Bladder microvascular endothelial cell (primary cell): ENCODE data around the gene CCDC154. TPM values are rescaled to one million over a fixed set of nuclear protein-coding genes. Genes with fewer than 3 reads are reported as not detected.

Experiments used
- total RNA-seq: library from RNA; depleted of rRNA; stranded (reverse); fragments of >200 nt; gene quantifications from 2 replicates; pipeline ENCODE4 v1.2.3, GENCODE V29; 2014

CCDC154 gene, protein sequence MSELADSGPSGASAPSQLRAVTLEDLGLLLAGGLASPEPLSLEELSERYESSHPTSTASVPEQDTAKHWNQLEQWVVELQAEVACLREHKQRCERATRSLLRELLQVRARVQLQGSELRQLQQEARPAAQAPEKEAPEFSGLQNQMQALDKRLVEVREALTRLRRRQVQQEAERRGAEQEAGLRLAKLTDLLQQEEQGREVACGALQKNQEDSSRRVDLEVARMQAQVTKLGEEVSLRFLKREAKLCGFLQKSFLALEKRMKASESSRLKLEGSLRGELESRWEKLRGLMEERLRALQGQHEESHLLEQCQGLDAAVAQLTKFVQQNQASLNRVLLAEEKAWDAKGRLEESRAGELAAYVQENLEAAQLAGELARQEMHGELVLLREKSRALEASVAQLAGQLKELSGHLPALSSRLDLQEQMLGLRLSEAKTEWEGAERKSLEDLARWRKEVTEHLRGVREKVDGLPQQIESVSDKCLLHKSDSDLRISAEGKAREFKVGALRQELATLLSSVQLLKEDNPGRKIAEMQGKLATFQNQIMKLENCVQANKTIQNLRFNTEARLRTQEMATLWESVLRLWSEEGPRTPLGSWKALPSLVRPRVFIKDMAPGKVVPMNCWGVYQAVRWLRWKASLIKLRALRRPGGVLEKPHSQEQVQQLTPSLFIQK
- under 0.01 and 0.25 TPM in 2 replicates for total RNA-seq

DNA sequence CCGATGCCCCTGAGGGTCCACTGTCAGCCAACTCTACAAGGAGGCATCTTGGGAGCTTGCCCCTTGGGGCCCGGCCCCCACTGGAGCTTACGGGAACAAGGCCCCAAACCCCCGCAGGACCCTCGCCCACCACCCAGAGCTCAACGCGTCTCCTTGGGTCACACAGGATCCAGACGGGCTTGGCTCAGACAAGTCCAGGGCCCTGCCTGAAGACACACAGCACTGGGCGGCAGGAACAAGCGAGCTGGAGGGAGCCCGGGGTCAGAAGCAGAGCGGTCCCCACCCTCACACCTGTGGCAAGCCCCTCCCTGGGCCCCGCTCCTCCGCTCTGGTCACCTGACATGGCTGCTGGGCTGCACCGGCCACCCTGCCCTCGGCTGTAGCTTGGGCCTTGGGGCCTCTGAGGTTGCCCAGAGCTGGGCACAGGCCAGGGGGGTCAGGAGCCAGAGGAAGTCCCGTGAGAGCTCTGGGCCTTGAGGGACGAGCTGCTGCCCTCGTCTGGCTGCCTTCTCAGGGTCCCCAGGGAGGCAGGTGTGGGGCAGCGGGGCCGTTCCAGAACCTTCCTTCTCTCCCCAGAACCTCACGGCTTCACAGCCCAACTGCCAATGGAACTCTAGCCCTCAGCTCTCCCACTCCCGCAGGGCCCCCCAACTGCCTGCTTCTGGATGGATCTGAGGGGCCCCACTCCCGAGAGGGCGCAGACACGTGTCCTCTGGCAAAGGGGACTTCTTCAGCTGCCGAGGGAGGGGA lies at the start of gene CCDC154:
Gene CCDC154 (minus strand): TSS at position 577 of the 750 bp plus-strand sequence. CDS start 234 bp downstream, at position 343.

DNA sequence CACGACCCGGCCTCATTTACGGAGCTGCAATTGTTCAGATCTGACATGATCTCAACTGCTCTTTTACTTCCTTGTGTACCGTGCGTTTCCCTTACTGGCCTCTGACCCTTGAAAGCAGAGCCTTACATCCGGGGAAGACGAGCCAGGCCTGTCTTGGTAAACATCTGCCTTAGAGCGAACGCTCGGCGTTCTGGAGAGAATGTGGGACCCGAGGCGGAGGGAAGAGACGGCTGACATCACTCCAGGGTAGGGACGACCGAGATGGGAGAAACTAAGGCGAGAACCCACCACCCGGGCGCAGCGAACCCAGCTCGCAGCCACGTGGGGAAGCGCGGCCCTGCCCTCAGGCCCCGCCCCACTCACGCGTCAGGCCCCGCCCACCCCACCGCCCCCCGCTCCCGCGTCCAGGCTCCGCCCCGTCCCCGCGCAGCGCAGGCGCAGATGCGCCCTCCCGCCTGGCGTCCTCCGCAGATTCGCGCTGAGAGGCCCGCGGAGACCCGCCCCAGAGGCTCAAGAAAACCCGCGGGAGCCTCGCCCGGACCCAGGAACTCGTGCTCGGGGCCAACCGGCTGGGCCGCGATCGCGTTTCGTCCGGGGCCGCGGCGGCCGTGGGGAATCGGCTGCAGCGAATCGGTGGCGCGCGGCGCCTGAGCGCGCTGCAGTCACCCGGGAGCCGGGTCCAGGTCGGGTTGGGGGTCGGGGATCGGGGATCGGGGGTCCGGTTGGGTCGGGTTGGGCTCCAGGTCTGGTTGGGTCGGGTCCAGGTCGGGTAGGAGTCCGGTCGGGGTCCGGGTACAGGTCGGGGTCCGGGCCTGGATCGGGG lies 48.8 kb upstream of the CCDC154 start, which contains the start of gene TELO2:
Gene TELO2 (plus strand): TSS at position 438 of the 823 bp plus-strand sequence. CDS start 922 bp downstream, outside the sequence.

DNA sequence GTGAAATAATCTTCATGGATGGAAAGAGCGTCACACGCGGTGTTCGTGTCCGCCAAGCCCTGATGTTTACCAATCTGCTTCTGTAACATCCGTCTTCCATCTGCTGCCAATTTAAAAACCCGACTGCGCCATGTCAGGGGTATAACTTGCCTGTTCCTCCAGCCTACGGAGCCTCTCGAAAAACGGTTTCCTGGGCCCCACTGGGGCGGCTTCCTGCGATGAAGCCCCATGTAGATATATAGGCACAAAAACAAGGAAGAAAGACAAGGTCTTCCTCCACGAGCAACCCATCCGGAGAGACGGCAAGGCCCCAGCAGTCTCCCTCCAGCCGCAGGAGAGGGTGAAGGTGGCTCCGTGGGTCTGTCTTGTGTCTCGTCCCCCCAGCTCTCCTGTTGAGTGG lies 44.3 kb upstream of the CCDC154 start, which contains the start of gene PTX4:
Gene PTX4 (minus strand): TSS at position 326 of the 400 bp plus-strand sequence. CDS start 35 bp downstream, at position 291.

GRCh38 chr16:1474796-1475551 lies 30.6 kb upstream of the CCDC154 start, which contains the start of gene CLCN7:
Gene CLCN7 (minus strand): TSS chr16:1475028. CDS start chr16:1474974, 54 bp downstream.

DNA sequence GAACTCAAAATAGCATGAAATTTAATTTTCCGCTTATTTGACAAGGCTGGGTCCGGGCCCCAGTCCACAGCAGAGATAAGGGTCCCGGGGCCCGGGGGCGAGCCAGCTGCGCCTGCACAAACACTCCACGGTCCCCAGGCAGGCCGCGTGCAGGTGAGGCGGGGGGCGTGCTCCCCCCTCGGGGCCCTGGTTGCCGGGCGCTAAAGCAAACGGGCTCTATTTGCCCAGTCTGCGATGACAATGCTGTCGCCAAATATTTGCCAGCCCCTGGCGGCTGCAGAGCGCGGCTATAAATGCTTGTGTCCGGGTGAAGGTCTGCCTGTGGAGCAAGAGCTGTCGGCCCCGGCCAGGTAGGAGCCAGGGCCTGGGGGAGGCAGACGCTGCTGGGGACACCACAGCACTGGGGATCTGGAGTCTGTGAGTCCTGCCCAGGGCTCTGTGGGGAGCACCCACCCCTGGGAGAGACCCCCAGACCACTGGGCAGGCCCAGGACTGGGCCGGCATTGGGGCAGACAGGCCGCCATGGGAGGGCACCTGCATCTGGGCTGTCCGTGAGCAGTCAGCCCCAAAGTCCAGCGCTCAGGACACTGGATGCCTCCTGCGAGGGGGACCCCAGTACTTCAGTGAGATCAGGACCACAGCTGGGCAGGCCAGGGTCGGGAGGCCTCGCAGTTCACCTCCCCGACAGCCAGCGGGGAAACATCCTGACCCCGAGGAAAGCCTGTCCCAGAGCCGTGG lies 13.4 kb downstream of the CCDC154 start, which contains the start of gene PERCC1:
Gene PERCC1 (plus strand): TSS at position 320 of the 738 bp plus-strand sequence. CDS start 1,516 bp downstream, outside the sequence.

GRCh38 chr16:1414532-1415260 lies 29.7 kb downstream of the CCDC154 start, which contains the start of gene UNKL:
Gene UNKL (minus strand): TSS chr16:1414704. CDS start chr16:1414691, 13 bp downstream.

Other genes with a start within 250 kb of the CCDC154 start
- gene TPSG1, start 219.3 kb downstream of the CCDC154 start, total RNA-seq = not detected in 2 replicates
- gene TPSB2, start 214.4 kb downstream of the CCDC154 start, total RNA-seq = not detected in 2 replicates
- gene TPSAB1, start 203.9 kb downstream of the CCDC154 start, total RNA-seq = not detected in 2 replicates
- gene TPSD1, start 188.5 kb downstream of the CCDC154 start, total RNA-seq = not detected in 2 replicates
- 33.7 and 65.7 TPM in 2 replicates for gene UBE2I, start 134.9 kb downstream of the CCDC154 start, total RNA-seq
- gene BAIAP3, start 110.9 kb downstream of the CCDC154 start, total RNA-seq = 1.0 and 3.7 TPM in 2 replicates
- 50.3 and 52.1 TPM in 2 replicates for gene TSR3, start 92.7 kb downstream of the CCDC154 start, total RNA-seq
- 27.7 and 54.7 TPM in 2 replicates for gene GNPTG, start 92.6 kb downstream of the CCDC154 start, total RNA-seq
- gene UNKL, start 29.9 kb downstream of the CCDC154 start, total RNA-seq = 5.7 and 13.5 TPM in 2 replicates
- gene UQCC4, start 23.8 kb downstream of the CCDC154 start, total RNA-seq = 16.4 and 20.7 TPM in 2 replicates
- gene PERCC1, start 13.5 kb downstream of the CCDC154 start, total RNA-seq = not detected in 2 replicates
- gene CLCN7, start 30.5 kb upstream of the CCDC154 start, total RNA-seq = 44.7 and 105 TPM in 2 replicates
- 0.13 and 0.16 TPM in 2 replicates for gene PTX4, start 44.4 kb upstream of the CCDC154 start, total RNA-seq
- 15.2 and 20.0 TPM in 2 replicates for gene TELO2, start 48.8 kb upstream of the CCDC154 start, total RNA-seq
- gene TMEM204, start 89.1 kb upstream of the CCDC154 start, total RNA-seq = 57.5 and 67.7 TPM in 2 replicates
- 11.5 and 22.9 TPM in 2 replicates for gene IFT140, start 167.5 kb upstream of the CCDC154 start, total RNA-seq
- 6.0 and 15.6 TPM in 2 replicates for gene CRAMP1, start 167.8 kb upstream of the CCDC154 start, total RNA-seq
- gene JPT2, start 233.7 kb upstream of the CCDC154 start, total RNA-seq = 31.1 and 64.1 TPM in 2 replicates